IMR-90 (cell line): ENCODE data around the gene MND1. TPM values are rescaled to one million over a fixed set of nuclear protein-coding genes. Genes with fewer than 3 reads are reported as not detected.

Experiments used
- ATAC-seq: fragments of 200-7000 bp; cut with Tn5 transposase; 2 replicates; pipeline ENCODE4 v1.9.1; 2020; ENCODE audit warnings: low read depth, mild to moderate bottlenecking, moderate library complexity
- BruUV-seq: library from RNA; stranded (reverse); fragments of 400-500 nt; replicated peaks from 2 replicates; lab custom pipeline; 2021; lab: Mats Ljungman, UMichigan
- CTCF ChIA-PET: fragments of 300-600 bp; formaldehyde crosslinking; extraction: SDS; loops from one replicate; lab custom pipeline; 2021; ENCODE audit warnings: antibody characterized with exemption; lab: Yijun Ruan, JAX
- POLR2A ChIA-PET: fragments of 300-600 bp; sonication (Branson Sonifier 250); formaldehyde crosslinking; loops from one replicate; lab custom pipeline; 2022; ENCODE audit warnings: antibody characterized with exemption; ENCODE audit not compliant: unreplicated experiment; lab: Charles Lee
- DNase-seq: peaks from one replicate; pipeline ENCODE4 v3.0.0; 2013
- H2AFZ ChIP-seq: replicated peaks from 2 replicates; pipeline ENCODE3; 2013; ENCODE audit warnings: low read length, mild to moderate bottlenecking; ENCODE audit not compliant: poor library complexity
- H2AK5ac ChIP-seq: 2 replicates; pipeline ENCODE4 v1.6.1; 2013; ENCODE audit warnings: low read depth, low read length, inconsistent platforms
- H2AK9ac ChIP-seq: replicated peaks from 2 replicates; pipeline ENCODE3; 2013; ENCODE audit warnings: mild to moderate bottlenecking, low read depth, low read length, moderate library complexity; ENCODE audit not compliant: poor library complexity
- H2BK120ac ChIP-seq: 2 replicates; pipeline ENCODE4 v1.6.1; 2013; ENCODE audit warnings: low read depth, low read length, inconsistent platforms
- H2BK15ac ChIP-seq: 3 replicates; pipeline ENCODE4 v1.6.1; 2013; ENCODE audit warnings: low read depth, low read length, inconsistent platforms
- H2BK20ac ChIP-seq: 2 replicates; pipeline ENCODE4 v1.6.1; 2013; ENCODE audit warnings: low read depth, mild to moderate bottlenecking, inconsistent platforms, low read length, moderate library complexity
- H2BK5ac ChIP-seq: 2 replicates; pipeline ENCODE4 v1.6.1; 2013; ENCODE audit warnings: mild to moderate bottlenecking, low read depth, low read length, inconsistent platforms; ENCODE audit not compliant: poor library complexity, severe bottlenecking
- H3K14ac ChIP-seq: replicated peaks from 2 replicates; pipeline ENCODE4 v1.6.1; 2013; ENCODE audit warnings: low read depth, low read length, inconsistent platforms
- H3K18ac ChIP-seq: 2 replicates; pipeline ENCODE4 v1.6.1; 2013; ENCODE audit warnings: low read depth, low read length, control low read depth
- H3K23ac ChIP-seq: 2 replicates; pipeline ENCODE4 v1.6.1; 2013; ENCODE audit warnings: low read depth, low read length, inconsistent platforms
- H3K27ac ChIP-seq: 2 replicates; pipeline ENCODE4 v1.5.1; 2013; ENCODE audit warnings: mild to moderate bottlenecking, control low read depth, low read length; ENCODE audit not compliant: insufficient read depth
- H3K27me3 ChIP-seq: 2 replicates; pipeline ENCODE4 v1.6.1; 2013; ENCODE audit warnings: low read length; ENCODE audit not compliant: control insufficient read depth, insufficient read depth
- H3K36me3 ChIP-seq: 2 replicates; pipeline ENCODE4 v1.6.1; 2013; ENCODE audit warnings: low read length, mixed read lengths; ENCODE audit not compliant: control insufficient read depth, insufficient read depth
- H3K4ac ChIP-seq: 2 replicates; pipeline ENCODE4 v1.6.1; 2013; ENCODE audit warnings: low read depth, low read length, inconsistent platforms
- H3K4me1 ChIP-seq: 2 replicates; pipeline ENCODE4 v1.6.1; 2013; ENCODE audit warnings: low read length, mixed read lengths; ENCODE audit not compliant: control insufficient read depth, insufficient read depth
- H3K4me2 ChIP-seq: 2 replicates; pipeline ENCODE4 v1.6.1; 2013; ENCODE audit warnings: low read depth, mild to moderate bottlenecking, control low read depth, low read length, moderate library complexity
- H3K4me3 ChIP-seq: 2 replicates; pipeline ENCODE4 v1.5.1; 2013; ENCODE audit warnings: low read depth, mild to moderate bottlenecking, control low read depth, low read length, moderate library complexity; ENCODE audit not compliant: insufficient read depth
- H3K56ac ChIP-seq: 2 replicates; pipeline ENCODE4 v1.6.1; 2013; ENCODE audit warnings: low read length, inconsistent platforms; ENCODE audit not compliant: insufficient read depth; ENCODE audit errors: extremely low read depth
- H3K79me1 ChIP-seq, 2 experiments: 2 replicates each; pipeline ENCODE4 v1.6.1; 2013; ENCODE audit warnings: low read length in 2 of 2, inconsistent platforms in 1 of 2, low read depth in 1 of 2
- H3K9ac ChIP-seq: 2 replicates; pipeline ENCODE4 v1.6.1; 2013; ENCODE audit warnings: low read depth, low read length, control low read depth
- H3K9me1 ChIP-seq: 2 replicates; pipeline ENCODE4 v1.6.1; 2013; ENCODE audit warnings: low read length, inconsistent platforms; ENCODE audit not compliant: insufficient read depth
- H3K9me3 ChIP-seq: 2 replicates; pipeline ENCODE4 v1.6.1; 2013; ENCODE audit warnings: low read length; ENCODE audit not compliant: control insufficient read depth, insufficient read depth
- H4K20me1 ChIP-seq: 2 replicates; pipeline ENCODE4 v1.6.1; 2013; ENCODE audit warnings: low read length, inconsistent platforms; ENCODE audit not compliant: insufficient read depth
- H4K5ac ChIP-seq: 2 replicates; pipeline ENCODE4 v1.6.1; 2013; ENCODE audit warnings: mild to moderate bottlenecking, low read depth, low read length, control low read depth
- H4K8ac ChIP-seq, 2 experiments: 2 replicates each; pipeline ENCODE4 v1.6.1; 2013; ENCODE audit warnings: low read depth in 2 of 2, low read length in 2 of 2, control low read depth in 1 of 2, inconsistent platforms in 1 of 2
- H4K91ac ChIP-seq: 2 replicates; pipeline ENCODE4 v1.6.1; 2013; ENCODE audit warnings: low read depth, low read length, inconsistent platforms; ENCODE audit not compliant: insufficient read depth
- BHLHE40 ChIP-seq: fragments of 150-350 bp; IDR thresholded peaks from 2 replicates; pipeline ENCODE4 v1.6.1; 2016; ENCODE audit warnings: mild to moderate bottlenecking, low read depth, low read length
- CEBPB ChIP-seq: IDR thresholded peaks from 2 replicates; pipeline ENCODE4 v1.6.1; 2012; ENCODE audit warnings: low read depth, low read length, improper control_type of control experiment
- MXI1 ChIP-seq: IDR thresholded peaks from 2 replicates; pipeline ENCODE4 v1.6.1; 2012; ENCODE audit warnings: low read depth, mild to moderate bottlenecking, low read length, moderate library complexity, borderline replicate concordance
- NFE2L2 ChIP-seq: fragments of 150-350 bp; IDR thresholded peaks from 2 replicates; pipeline ENCODE4 v1.6.1; 2016; ENCODE audit warnings: low read depth, mild to moderate bottlenecking, low read length
- POLR2A ChIP-seq: IDR thresholded peaks from 2 replicates; pipeline ENCODE4 v1.6.1; 2012; ENCODE audit warnings: mild to moderate bottlenecking, low read depth, low read length
- RCOR1 ChIP-seq: IDR thresholded peaks from 2 replicates; pipeline ENCODE4 v1.6.1; 2012; ENCODE audit warnings: mild to moderate bottlenecking, low read length, improper control_type of control experiment; ENCODE audit not compliant: insufficient replicate concordance
- RFX5 ChIP-seq: IDR thresholded peaks from 2 replicates; pipeline ENCODE4 v1.8.0; 2012; ENCODE audit warnings: low read depth, mild to moderate bottlenecking, low read length, moderate library complexity
- WGBS, 2 experiments: methylation state at CpG; one replicate each; pipeline versions ENCODE4 v1.1.5 to v1.1.7; 2013; ENCODE audit warnings: missing lambda C conversion rate in 2 of 2; ENCODE audit not compliant: insufficient read length in 1 of 2; ENCODE audit errors: extremely low coverage in 2 of 2; 5-methylcytosine and 5-hydroxymethylcytosine counted together
- dilution Hi-C: fragments of 300-500 bp; cut with HindIII; formaldehyde crosslinking; loops from one replicate; pipeline ENCODE4 v1.14.3; 2018; ENCODE audit warnings: low sequenced_read_pairs; ENCODE audit not compliant: unreplicated experiment
- in situ Hi-C: fragments of 300-500 bp; cut with MboI; formaldehyde crosslinking; loops from 3 replicates; pipeline ENCODE4 v1.14.3; 2019; ENCODE audit warnings: low sequenced_read_pairs, inconsistent platforms, mixed read lengths
- intact Hi-C: fragments of 100-400 bp; cut with micrococcal nuclease; formaldehyde crosslinking; loops from 2 replicates; pipeline ENCODE4 v1.10.0; 2022
- polyA plus RNA-seq, 3 experiments: library from polyadenylated mRNA; depleted of rRNA; stranded (reverse); fragments of >200 nt; gene quantifications; 2 replicates each; pipeline ENCODE4 v1.2.3, GENCODE V29; 2012; ENCODE audit warnings: low replicate concordance in 1 of 3
- total RNA-seq: library from RNA; depleted of rRNA; stranded (reverse); fragments of >200 nt; gene quantifications from 2 replicates; pipeline ENCODE4 v1.2.3, GENCODE V29; 2012

Gene MND1
- total and polyA plus RNA-seq, 2 of the 4 experiments (the other 2 are of a cell fraction), result 0.36 to 3.5 TPM

- no peak overlapping the region for H2BK20ac ChIP-seq
- no CpG with 5 or more reads among the region's 2 CpGs for whole genome bisulfite sequencing, 2 experiments
- no peak overlapping the region for H2BK5ac ChIP-seq
- ChIA-PET CTCF (no interaction called here), POLR2A (no interaction called here)
- no peak overlapping the region for H2AK9ac ChIP-seq
- TF ChIP-seq POLR2A (no peak), CEBPB (no peak), NFE2L2 (no peak), RCOR1 (no peak), RFX5 (no peak), MXI1 (no peak), BHLHE40 (no peak)
- no peak overlapping the region for H3K4ac ChIP-seq
- H3K27ac ChIP-seq, result no peak overlapping the region
- peaks cover 11% of the 10 kb centered on the region for H3K36me3 ChIP-seq
- intact Hi-C loops (loop anchor here (10.0 kb wide), 1 partner anchor 481 kb away; no protein-coding TSS in a partner anchor), in situ Hi-C loops (no loop called here), dilution Hi-C loops (no loop called here)
- no peak overlapping the region for H3K4me2 ChIP-seq
- H3K18ac ChIP-seq, result no peak overlapping the region
- H3K14ac ChIP-seq, result no peak overlapping the region
- no peaks in the 10 kb centered on the region for H4K20me1 ChIP-seq
- no peak overlapping the region for H2BK15ac ChIP-seq
- H2AFZ ChIP-seq, result no peak overlapping the region
- no peaks in the 10 kb centered on the region for H3K9me1 ChIP-seq
- no TSS peak for BruUV-seq
- H4K5ac ChIP-seq, result no peak overlapping the region
- no peak for ATAC-seq
- H4K91ac ChIP-seq, result no peak overlapping the region
- no peak overlapping the region for H4K8ac ChIP-seq
- no peaks in the 10 kb centered on the region for H3K4me1 ChIP-seq
- H3K79me1 ChIP-seq, result no peaks in the 10 kb centered on the region
- H3K4me3 ChIP-seq, result no peak overlapping the region
- no peak overlapping the region for H3K23ac ChIP-seq
- H3K9ac ChIP-seq, result no peak overlapping the region
- H3K56ac ChIP-seq, result no peak overlapping the region
- no peaks in the 10 kb centered on the region for H3K27me3 ChIP-seq
- no peak overlapping the region for H2BK120ac ChIP-seq
- H3K9me3 ChIP-seq, result no peaks in the 10 kb centered on the region
- no peak for DNase-seq
- no peak overlapping the region for H2AK5ac ChIP-seq
These were observed 18.9 kb upstream of the MND1 start for GRCh38 chr4:153325558-153325957.
